ENCODE measurements around the gene AOAH.
"Not testable (repeated sequence)": the region's sequence is repeated elsewhere in the genome, so short reads cannot be mapped to it uniquely, and the experiment has no call there.

AOAH gene

GRCh38 chr7:36654436-36654835, 69.9 kb downstream of the AOAH start:
- no peak for DNase-seq

DNA sequence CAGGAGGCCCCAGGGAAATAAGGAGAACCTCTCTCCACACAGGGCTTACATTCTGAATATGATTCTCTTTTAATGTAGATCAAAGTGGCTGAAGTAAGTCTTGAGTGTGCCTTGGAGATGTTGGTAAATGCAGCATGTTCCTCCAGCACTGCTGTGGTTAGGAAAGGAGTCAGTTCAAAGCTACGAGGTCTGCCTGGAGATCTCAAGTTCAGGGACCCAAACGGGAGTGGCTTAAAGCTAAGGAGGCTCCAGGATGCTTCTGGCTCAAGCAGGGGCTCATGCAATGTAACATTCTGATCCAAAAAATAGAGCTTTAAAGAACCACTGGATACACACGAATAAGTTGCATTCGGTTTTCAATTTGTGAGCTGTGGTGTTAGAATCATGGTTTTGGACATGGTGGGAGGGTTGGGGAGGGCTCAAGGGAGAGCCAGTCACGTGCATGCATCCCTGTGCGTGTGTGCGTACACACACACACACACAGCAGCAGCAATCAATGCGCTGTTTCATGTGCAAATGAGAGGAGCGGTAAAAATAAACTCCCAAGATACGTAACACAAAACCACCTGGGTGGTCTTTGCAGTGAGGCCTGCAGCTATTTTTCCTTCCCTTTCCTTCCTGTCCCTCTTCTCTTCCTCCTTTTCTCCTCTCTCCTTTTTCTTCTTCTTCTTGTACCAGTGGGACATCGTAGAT, 70.5 kb downstream of the AOAH start:
- no peak for DNase-seq

GRCh38 chr7:36653008-36653662, 71.2 kb downstream of the AOAH start:
- no peak for DNase-seq

DNA sequence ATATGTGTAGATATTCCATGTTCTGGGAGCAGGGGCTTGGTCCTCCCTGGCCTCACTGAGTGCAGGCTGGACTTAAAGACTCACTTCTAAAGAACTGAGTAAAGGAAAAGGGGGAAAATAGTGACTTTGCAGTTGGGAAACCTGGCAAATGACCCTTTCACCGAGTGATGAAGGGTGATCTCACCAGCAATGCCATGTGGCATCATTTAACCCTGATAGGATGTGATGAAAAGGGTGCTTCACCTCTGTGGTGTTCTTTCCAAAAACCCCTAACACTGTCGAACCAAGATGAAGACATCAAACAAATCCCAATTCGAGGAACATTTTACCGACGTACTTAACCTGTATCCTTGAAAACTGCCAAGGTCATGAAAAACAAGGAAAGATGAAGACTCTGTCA, 71.9 kb downstream of the AOAH start:
- no peak for DNase-seq

- DNase-seq = no peak
These were observed 72.9 kb downstream of the AOAH start for GRCh38 chr7:36651404-36651803.

DNA sequence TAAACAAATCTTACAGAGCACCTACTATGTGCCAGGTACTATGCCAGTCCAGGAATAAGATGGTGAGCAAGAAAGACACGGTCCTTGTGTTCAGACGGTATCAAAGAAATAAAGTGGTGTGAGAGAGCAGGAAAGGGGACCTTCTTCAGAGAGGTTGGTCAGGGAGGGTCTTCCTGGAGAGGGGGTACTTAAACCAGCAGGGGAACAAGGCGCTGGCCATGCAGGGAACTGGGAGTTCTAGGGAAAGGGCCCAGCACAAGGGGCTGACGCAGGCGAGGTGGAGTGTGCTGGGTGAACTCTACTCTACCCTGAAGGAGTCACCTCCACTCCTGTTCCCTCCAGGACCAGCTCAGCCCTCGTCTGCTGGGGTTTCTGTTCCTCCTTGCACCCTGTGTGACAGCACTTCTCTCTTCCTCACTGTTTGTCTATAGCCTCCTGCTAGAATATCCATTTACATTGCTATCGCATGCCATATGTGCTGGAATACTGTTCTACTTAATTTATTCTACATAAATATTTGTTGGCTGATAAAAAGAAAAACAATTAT, 73.5 kb downstream of the AOAH start:
- DNase-seq = no peak

GRCh38 chr7:36650320-36650719, 74.0 kb downstream of the AOAH start:
- no peak for DNase-seq

DNA sequence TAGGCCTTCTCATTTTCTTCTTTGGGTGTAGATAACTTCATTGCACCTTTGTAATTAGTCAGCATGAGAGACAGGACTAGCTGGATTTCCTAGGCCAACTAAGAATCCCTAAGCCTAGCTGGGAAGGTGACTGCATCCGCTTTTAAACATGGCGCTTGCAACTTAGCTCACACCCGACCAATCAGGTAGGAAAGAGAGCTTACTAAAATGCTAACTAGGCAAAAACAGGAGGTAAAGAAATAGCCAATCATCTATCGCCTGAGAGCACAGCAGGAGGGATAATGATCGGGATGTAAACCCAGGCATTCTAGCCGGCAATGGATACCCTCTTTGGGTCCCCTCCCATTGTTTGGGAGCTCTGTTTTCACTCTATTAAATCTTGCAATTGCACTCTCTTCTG, 75.0 kb downstream of the AOAH start:
- DNase-seq = not testable (repeated sequence)

DNA sequence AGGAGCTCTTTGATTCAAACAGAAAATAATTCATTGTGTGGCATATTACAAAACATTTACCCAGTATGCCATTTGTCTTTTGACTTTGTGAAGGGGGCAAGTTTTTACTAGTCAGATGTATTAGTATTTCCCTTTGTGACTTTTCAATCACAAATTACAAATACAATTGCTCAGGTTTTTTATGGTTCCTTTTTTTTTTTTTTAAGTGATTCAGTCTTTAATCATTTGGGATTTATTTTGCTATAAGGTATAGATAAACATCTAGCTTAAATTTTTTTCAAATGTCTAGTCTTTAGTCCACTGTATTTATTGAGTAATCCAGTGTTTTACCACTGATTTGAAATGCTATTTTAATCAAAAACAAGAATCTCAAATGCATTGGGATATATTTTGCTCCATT, 75.9 kb downstream of the AOAH start:
- no peak for DNase-seq

DNA sequence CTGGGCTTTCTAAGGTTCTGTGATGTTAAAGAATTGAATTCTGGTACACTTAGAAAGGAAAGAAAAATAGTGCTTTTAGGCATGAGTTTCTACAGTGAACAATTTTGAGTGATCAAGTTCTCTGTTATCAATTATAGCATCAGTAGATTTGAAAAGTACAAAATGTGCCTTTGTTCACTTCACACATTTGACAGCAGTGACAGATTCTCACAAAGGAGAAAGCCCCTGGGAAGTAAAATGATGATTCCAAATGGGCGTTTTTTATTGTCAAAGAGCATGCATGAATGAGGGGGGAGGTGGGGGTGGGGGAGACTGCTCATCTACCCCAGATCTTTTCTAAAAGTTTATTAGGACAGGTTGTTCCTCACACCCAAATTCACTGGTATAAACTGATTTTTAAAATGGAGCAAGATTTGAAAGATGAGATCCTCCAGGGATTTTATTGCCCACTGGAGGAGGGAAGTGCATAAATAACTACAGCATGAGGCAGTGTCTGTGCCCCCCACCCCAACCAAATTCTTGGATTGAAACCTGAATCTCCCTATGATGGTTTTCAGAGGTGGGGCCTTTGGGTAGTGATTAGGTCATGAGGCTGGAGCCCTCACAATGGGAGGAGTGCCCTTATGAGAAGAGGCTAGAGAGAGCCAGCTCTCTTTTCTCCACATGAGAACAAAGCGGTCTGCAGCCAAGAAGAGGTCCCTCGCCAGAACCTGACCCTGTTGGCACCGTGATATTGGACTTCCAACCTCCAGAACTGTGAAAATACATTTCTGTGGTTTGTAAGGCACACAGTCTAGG, 79.5 kb downstream of the AOAH start:
- DNase-seq = no peak

- DNase-seq = no peak
These were observed 81.9 kb downstream of the AOAH start for GRCh38 chr7:36642414-36642813.

- no peak for DNase-seq
These were observed 82.3 kb downstream of the AOAH start for GRCh38 chr7:36642010-36642409.

- DNase-seq = no peak
These were observed 83.6 kb downstream of the AOAH start for GRCh38 chr7:36640682-36641081.

DNA sequence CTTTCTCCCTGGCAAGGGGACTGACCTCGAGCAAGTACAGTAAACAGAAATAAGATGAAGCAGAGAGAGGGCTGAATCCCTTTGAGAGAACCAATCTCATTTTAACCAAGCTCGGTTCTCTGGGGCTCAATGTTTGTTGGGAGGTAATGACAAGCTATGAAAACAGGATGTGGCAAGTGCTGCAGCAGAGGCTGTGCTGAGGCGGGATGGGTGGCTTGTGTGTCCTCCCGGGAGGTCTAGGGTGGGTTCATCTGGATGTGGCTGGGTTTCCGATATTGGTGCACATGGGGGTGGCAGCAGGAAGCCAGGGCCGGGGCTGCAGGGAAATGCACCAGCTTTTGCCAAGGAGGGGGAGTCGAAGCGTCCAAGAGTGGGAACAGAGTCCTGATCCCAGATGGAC, 84.5 kb downstream of the AOAH start:
- no peak for DNase-seq

- DNase-seq = no peak
These were observed 85.6 kb downstream of the AOAH start for GRCh38 chr7:36638586-36639263.

DNA sequence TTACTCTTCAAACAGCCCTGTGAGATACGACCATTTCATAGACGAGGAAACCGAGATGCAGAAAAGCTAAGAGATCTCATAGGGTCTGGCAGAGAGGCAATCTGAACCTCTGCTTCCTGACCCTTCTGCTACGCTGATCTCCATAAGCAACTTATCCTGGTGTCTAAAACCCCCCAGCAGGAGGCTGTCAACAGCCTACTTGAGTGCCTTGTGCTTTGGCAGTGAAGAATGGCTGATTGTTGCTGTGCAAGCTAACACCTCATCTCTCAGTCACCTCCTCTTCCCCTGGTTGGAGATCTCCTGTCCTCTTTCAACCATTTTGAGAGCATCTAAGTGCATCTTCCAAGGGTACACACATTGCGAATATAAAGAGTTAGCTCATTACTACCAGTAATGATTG, 86.2 kb downstream of the AOAH start:
- DNase-seq = no peak

DNA sequence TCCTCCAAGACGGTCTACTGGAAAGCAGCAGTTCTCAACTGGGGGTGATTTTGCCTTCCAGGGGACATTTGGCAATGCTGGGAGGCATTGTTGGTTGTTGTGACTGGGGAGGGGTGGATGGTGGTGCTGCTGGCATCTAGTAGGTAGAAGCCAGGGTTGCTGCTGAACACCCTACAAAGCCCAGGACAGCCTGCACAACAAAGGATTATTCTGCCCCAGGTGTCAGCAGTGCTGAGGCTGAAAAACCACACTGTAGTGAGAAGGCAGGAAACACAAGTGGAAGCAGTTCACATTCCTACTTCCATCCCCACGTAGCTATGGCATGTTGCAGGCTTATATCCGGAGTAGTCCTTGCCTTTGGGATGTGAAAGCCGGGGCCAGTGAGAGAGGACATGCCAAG, 86.9 kb downstream of the AOAH start:
- DNase-seq = no peak

DNA sequence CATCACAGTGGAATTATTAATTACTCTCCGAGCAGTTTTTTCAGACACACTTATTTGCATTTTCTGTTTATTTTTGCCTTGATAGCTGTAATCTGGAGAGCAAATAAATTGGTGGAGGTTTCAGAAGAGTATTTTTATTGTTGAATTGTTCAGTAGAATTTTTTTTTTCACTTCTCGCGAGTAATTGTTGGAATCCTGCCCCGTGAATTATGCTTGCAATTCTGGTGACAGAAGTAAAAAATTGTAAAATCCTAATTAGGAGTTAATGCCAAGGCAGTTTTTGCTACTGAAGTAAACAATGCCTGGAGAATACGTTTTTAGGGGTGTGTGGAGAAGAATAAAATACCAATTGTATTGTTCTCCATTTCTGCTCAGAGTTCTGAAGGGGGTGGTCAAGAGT, 88.2 kb downstream of the AOAH start:
- DNase-seq = no peak

- DNase-seq = no peak
These were observed 89.2 kb downstream of the AOAH start for GRCh38 chr7:36635091-36635490.

- no peak for DNase-seq
These were observed 90.9 kb downstream of the AOAH start for GRCh38 chr7:36633377-36633776.

DNA sequence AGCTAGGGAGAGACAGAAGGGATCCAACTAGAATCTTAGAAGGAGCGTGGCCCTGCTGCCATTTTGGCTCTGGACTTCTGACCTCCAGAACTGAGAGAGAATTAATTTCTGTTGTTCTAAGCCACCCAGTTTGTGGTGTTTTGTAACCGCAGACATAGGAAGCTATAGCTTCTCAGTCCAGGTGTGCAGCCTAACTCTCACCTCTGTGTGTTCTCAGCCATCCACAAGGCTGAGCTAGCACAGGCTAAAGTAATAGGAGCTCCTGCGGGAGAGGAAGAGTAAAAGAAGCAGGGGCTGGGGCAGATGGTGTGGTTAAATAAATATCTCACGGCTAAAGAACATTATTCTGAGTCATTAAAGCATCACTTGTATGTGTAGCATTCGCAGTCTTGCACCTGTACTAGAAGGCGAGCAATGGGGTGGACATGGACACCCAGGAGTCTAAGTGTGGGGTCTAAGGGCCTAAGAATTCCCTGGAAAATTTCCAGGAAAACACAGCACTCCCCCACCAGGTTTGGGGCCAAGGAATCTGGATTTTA, 94.1 kb downstream of the AOAH start:
- no peak for DNase-seq

GRCh38 chr7:36629351-36629750, 94.9 kb downstream of the AOAH start:
- DNase-seq = no peak

GRCh38 chr7:36627836-36628235, 96.5 kb downstream of the AOAH start:
- DNase-seq = no peak

Measured in NCI-H1092 treated with DMSO at 0.1 percent for 48 hours (cell line).